ENCODE results near the gene DHRS3. TPM values are rescaled to one million over a fixed set of nuclear protein-coding genes. Genes with fewer than 3 reads are reported as not detected.

Gene DHRS3
- total RNA-seq, 1 donor, result 161 TPM

GRCh38 chr1:12529640-12530174 lies 88.3 kb downstream of the DHRS3 start:
- Histone ChIP-seq H3K9me3 (ENCODE audit: low read depth, low read length) (no peaks in the 10 kb centered on the region), H2AFZ (ENCODE audit: low read length) (no peak overlapping the region), H3K79me2 (ENCODE audit: insufficient read depth, low read length) (no peaks in the 10 kb centered on the region), H3K4me1 (ENCODE audit: insufficient read depth, low read length) (peaks cover 12% of the 10 kb centered on the region), H3K27me3 (ENCODE audit: insufficient read depth, low read length) (no peaks in the 10 kb centered on the region), H3K4me2 (ENCODE audit: insufficient read depth, low read length) (no peak overlapping the region), H3K4me3 (ENCODE audit: insufficient read depth, low read length) (no peak overlapping the region), H4K20me1 (ENCODE audit: insufficient read depth, low read length) (no peaks in the 10 kb centered on the region), H3K36me3 (ENCODE audit: insufficient read depth, low read length) (no peaks in the 10 kb centered on the region), H3K27ac (ENCODE audit: low read depth, low read length) (no peak overlapping the region)
- no peak for TF ChIP-seq CTCF (IDR thresholded peaks at IDR 0.05; ENCODE audit: extremely low read depth, low read depth, low read length)
- DNase-seq (ENCODE audit: insufficient read length, low spot score, missing footprints), result no peak

- H3K27me3 ChIP-seq (ENCODE audit: insufficient read depth, low read length), result no peaks in the 10 kb centered on the region
- no peaks in the 10 kb centered on the region for H4K20me1 ChIP-seq (ENCODE audit: insufficient read depth, low read length)
- no peaks in the 10 kb centered on the region for H3K79me2 ChIP-seq (ENCODE audit: insufficient read depth, low read length)
- H3K9me3 ChIP-seq (ENCODE audit: low read depth, low read length), result no peaks in the 10 kb centered on the region
- peak overlapping the region; percentile 33 for H3K4me3 ChIP-seq (ENCODE audit: insufficient read depth, low read length)
- H2AFZ ChIP-seq (ENCODE audit: low read length), result no peak overlapping the region
- peak; percentile 89 for DNase-seq (ENCODE audit: insufficient read length, low spot score, missing footprints)
- peak overlapping the region; percentile 49 for H3K4me2 ChIP-seq (ENCODE audit: insufficient read depth, low read length)
- H3K36me3 ChIP-seq (ENCODE audit: insufficient read depth, low read length), result no peaks in the 10 kb centered on the region
- peaks cover 12% of the 10 kb centered on the region for H3K4me1 ChIP-seq (ENCODE audit: insufficient read depth, low read length)
- peak overlapping the region; percentile 72 for H3K27ac ChIP-seq (ENCODE audit: low read depth, low read length)
- TF ChIP-seq CTCF (IDR thresholded peaks at IDR 0.05; ENCODE audit: extremely low read depth, low read depth, low read length), result no peak
Measured at GRCh38 chr1:12528021-12528852, 89.8 kb downstream of the DHRS3 start.

- H4K20me1 ChIP-seq (ENCODE audit: insufficient read depth, low read length), result no peaks in the 10 kb centered on the region
- TF ChIP-seq CTCF (IDR thresholded peaks at IDR 0.05; ENCODE audit: extremely low read depth, low read depth, low read length), result no peak
- H3K27ac ChIP-seq (ENCODE audit: low read depth, low read length), result no peak overlapping the region
- no peaks in the 10 kb centered on the region for H3K36me3 ChIP-seq (ENCODE audit: insufficient read depth, low read length)
- no peaks in the 10 kb centered on the region for H3K27me3 ChIP-seq (ENCODE audit: insufficient read depth, low read length)
- peaks cover 12% of the 10 kb centered on the region for H3K4me1 ChIP-seq (ENCODE audit: insufficient read depth, low read length)
- no peaks in the 10 kb centered on the region for H3K9me3 ChIP-seq (ENCODE audit: low read depth, low read length)
- H3K79me2 ChIP-seq (ENCODE audit: insufficient read depth, low read length), result no peaks in the 10 kb centered on the region
- H3K4me2 ChIP-seq (ENCODE audit: insufficient read depth, low read length), result no peak overlapping the region
- DNase-seq (ENCODE audit: insufficient read length, low spot score, missing footprints), result peak; percentile 31
- no peak overlapping the region for H2AFZ ChIP-seq (ENCODE audit: low read length)
- no peak overlapping the region for H3K4me3 ChIP-seq (ENCODE audit: insufficient read depth, low read length)
Measured at GRCh38 chr1:12527564-12527963, 90.4 kb downstream of the DHRS3 start.

All from osteoblast (primary cell).